BLaER1 (cell line): Measurements from ENCODE around the gene SLC22A3.

Experiments used
- H3K27ac ChIP-seq: shearing (Covaris generic); formaldehyde crosslinking; 2 replicates; pipeline ENCODE4 v1.8.1; 2022
- H3K27me3 ChIP-seq: shearing (Covaris generic); formaldehyde crosslinking; 2 replicates; pipeline ENCODE4 v1.8.1; 2022
- H3K36me3 ChIP-seq: shearing (Covaris generic); formaldehyde crosslinking; 2 replicates; pipeline ENCODE4 v1.8.1; 2022
- H3K4me1 ChIP-seq: shearing (Covaris generic); formaldehyde crosslinking; 2 replicates; pipeline ENCODE4 v1.8.1; 2022
- H3K4me2 ChIP-seq: shearing (Covaris generic); formaldehyde crosslinking; 2 replicates; pipeline ENCODE4 v1.8.1; 2022
- H3K4me3 ChIP-seq: shearing (Covaris generic); formaldehyde crosslinking; 2 replicates; pipeline ENCODE4 v1.8.1; 2022
- H3K9ac ChIP-seq: shearing (Covaris generic); formaldehyde crosslinking; 2 replicates; pipeline ENCODE4 v1.8.1; 2022
- H3K9me3 ChIP-seq: shearing (Covaris generic); formaldehyde crosslinking; 2 replicates; pipeline ENCODE4 v1.8.1; 2022
- H4K20me1 ChIP-seq: shearing (Covaris generic); formaldehyde crosslinking; 2 replicates; pipeline ENCODE4 v1.8.1; 2022
- Cebpa-rat ChIP-seq: shearing (Covaris generic); IDR thresholded peaks from 2 replicates; pipeline ENCODE4 v1.8.1; 2022

SLC22A3 gene

DNA sequence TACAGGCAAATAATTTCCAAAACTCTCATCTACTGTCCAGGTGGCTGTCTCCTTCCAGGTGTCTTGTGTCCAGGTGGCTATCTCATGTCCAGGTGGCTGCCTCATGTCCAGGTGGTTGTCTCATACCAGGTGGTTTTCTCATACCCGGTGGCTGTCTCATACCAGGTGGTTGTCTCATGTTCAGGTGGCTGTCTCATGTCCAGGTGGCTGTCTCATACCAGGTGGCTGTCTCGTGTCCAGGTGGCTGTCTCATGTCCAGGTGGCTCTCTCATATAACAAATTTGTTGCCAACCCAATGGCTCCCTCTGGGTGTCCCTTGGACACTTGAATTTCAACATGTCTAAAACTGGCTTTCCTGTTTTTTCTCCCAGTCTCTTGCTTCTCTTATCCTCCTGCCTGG is 14.3 kb upstream of the SLC22A3 start:
- no peak overlapping the region for H3K27ac ChIP-seq
- H3K27me3 ChIP-seq = no peaks in the 10 kb centered on the region
- H3K9me3 ChIP-seq = no peaks in the 10 kb centered on the region
- no peak overlapping the region for H3K4me2 ChIP-seq
- no peak for TF ChIP-seq Cebpa-rat
- H3K9ac ChIP-seq = no peak overlapping the region
- H3K4me3 ChIP-seq = no peak overlapping the region
- H3K36me3 ChIP-seq = no peaks in the 10 kb centered on the region
- peaks cover 10% of the 10 kb centered on the region for H3K4me1 ChIP-seq
- no peaks in the 10 kb centered on the region for H4K20me1 ChIP-seq

DNA sequence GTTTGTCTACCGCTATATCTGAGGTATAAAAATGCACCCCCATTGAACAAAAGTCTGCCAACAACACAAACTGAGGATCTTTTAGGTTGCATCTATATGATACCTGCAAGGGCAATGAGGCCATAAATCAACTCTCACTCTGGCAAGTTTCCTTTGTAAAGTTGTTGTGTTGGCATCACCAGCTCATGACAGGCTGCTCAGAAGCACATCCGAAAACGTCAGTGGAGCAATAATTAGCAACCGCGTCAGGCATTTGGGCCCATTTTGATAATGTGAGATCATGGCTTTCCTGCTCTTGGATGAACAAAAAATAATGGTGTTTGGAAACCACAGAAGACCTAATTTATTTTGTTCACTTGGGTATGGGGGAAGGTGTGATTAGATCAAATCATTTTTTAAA is 12.0 kb upstream of the SLC22A3 start:
- H3K27me3 ChIP-seq = no peaks in the 10 kb centered on the region
- H3K4me3 ChIP-seq = no peak overlapping the region
- no peaks in the 10 kb centered on the region for H3K4me1 ChIP-seq
- H3K4me2 ChIP-seq = no peak overlapping the region
- TF ChIP-seq Cebpa-rat = no peak
- H3K9me3 ChIP-seq = no peaks in the 10 kb centered on the region
- no peaks in the 10 kb centered on the region for H3K36me3 ChIP-seq
- H3K9ac ChIP-seq = no peak overlapping the region
- H3K27ac ChIP-seq = no peak overlapping the region
- no peaks in the 10 kb centered on the region for H4K20me1 ChIP-seq

DNA sequence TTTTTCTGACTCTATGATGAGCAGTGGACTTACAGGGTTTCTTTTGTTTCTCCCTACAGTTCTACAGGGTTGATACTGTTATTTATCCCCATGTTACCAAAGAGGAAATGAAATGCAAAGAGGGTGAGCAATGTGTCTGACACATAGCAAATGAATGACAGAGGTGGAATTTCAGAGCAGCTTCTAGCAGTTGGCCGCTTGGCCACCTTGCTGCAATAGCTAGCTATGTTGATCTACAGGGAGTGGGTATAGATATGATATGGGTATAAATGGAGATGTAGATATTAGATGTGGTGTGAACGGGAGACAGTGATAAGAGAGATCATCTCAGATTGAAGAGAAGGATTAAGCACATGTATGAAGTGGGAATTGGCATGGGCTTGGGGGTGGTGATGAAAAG is 10.9 kb upstream of the SLC22A3 start:
- Histone ChIP-seq H3K4me3 (no peak overlapping the region), H3K9me3 (no peaks in the 10 kb centered on the region), H3K27me3 (no peaks in the 10 kb centered on the region), H4K20me1 (no peaks in the 10 kb centered on the region), H3K9ac (no peak overlapping the region), H3K4me1 (no peaks in the 10 kb centered on the region), H3K36me3 (no peaks in the 10 kb centered on the region), H3K4me2 (no peak overlapping the region), H3K27ac (no peak overlapping the region)
- TF ChIP-seq Cebpa-rat = no peak

DNA sequence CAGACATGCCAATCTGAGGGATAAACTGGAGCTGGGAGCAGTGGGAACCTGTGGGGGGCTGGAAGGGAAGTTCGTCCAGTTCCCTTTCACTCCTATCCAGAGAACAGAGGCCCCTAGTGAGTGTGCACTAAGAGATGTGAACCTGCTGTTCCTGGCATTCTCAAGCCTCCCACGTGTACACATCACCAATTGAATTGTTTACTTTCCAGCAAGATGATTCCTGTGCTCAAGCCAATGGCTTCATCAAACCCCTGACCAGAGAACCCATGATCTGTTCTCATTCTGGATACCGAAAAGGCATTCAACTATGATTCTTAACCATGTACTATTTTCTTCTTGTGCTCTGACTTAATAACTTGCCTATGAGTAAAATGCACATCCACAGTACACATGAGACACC is 10.2 kb upstream of the SLC22A3 start:
- TF ChIP-seq Cebpa-rat = no peak
- Histone ChIP-seq H3K4me2 (no peak overlapping the region), H3K36me3 (no peaks in the 10 kb centered on the region), H4K20me1 (no peaks in the 10 kb centered on the region), H3K4me1 (no peaks in the 10 kb centered on the region), H3K9ac (no peak overlapping the region), H3K27ac (no peak overlapping the region), H3K27me3 (no peaks in the 10 kb centered on the region), H3K4me3 (no peak overlapping the region), H3K9me3 (no peaks in the 10 kb centered on the region)

DNA sequence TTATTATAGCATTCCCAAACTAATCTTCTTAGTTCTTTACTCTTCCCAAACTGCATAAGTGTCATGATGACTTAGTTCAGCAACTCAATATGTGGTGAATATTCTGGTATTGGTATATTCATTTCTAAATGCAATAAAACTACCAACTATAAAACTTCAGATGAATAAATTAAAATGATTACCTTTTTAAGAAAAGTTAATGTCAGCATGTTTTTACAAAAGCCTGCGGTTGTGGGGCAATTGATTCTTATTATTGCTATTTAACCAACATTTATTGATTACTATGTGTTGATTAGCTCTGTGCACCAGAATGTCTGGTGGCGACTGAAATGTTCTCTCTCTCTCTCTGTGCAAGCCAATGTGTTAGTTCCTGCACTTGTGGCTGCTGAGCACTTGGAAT is 5.0 kb upstream of the SLC22A3 start:
- TF ChIP-seq Cebpa-rat = no peak
- H3K4me3 ChIP-seq = no peak overlapping the region
- H3K4me2 ChIP-seq = no peak overlapping the region
- H3K27ac ChIP-seq = no peak overlapping the region
- no peaks in the 10 kb centered on the region for H3K36me3 ChIP-seq
- no peaks in the 10 kb centered on the region for H4K20me1 ChIP-seq
- H3K4me1 ChIP-seq = no peaks in the 10 kb centered on the region
- no peak overlapping the region for H3K9ac ChIP-seq
- no peaks in the 10 kb centered on the region for H3K27me3 ChIP-seq
- H3K9me3 ChIP-seq = peaks cover 14% of the 10 kb centered on the region

DNA sequence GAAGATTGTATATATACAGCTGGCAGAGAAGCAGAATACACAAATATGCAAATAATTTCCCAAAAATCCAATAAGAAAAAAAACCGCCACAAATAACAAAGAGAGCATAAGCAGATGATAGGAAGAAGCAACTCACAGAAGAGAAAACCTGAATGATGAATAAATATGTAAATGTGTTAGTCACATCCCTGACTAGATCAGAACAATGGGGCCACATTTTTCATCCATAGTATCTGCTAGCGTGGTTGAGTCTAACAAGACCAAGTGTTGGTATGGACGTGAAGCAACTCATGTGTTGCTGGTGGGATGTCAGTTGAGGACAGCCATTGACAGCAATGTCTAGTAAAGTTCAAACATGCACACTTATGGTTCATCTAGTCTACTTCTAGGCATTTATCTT is 3.9 kb upstream of the SLC22A3 start:
- Histone ChIP-seq H3K4me3 (no peak overlapping the region), H3K36me3 (no peaks in the 10 kb centered on the region), H3K9ac (no peak overlapping the region), H3K27me3 (no peaks in the 10 kb centered on the region), H3K27ac (no peak overlapping the region), H3K4me2 (no peak overlapping the region), H4K20me1 (no peaks in the 10 kb centered on the region), H3K9me3 (peaks cover 25% of the 10 kb centered on the region), H3K4me1 (no peaks in the 10 kb centered on the region)
- TF ChIP-seq Cebpa-rat = no peak

DNA sequence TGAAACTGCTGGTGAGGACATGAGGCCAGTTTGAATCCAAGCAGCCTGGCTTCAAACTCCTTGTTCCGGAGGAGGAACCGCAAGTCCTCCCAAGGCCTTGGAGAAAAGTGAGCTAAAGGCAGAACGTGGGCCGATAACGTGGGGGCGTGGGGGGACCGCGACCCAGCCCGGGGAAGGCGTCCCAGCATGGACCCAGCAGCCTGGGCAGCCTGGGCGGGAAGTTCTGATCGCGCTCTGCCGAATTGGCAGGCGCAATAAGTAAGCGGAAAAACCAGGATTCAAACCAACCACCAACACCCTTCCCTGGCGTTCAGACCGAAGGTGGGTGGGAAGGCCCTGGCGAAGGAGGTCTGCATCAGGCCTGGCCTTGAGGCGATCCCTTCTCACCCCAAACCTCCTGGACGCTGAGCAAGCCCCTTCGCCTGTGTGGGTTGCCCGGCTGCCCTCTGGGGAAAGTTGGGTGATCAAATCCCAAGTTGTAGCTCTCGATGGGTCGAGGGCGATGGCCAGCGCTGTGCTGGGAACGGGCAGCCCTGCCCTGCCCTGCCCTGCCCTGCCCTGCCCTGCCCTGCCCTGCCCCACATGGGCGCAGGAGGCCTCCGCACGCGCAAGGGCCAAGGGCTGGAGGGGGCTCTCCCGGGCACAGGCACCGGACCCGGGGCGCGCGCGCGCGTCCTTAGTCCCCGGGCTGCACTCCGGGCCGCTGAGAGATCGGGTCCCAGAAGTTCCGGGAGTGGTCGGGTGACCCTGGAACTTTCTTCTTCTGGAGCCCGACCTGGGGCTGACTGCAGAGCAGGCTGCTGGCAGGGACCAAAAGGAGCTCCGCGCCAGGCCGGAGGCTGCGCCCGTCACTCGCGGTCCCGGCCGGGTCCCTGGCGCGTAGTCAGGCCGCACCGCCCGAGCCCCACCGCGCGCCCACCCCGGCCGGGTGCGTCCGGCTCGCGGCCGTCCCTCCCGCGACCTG is 637 bp upstream of the SLC22A3 start:
- Histone ChIP-seq H3K9ac (no peak overlapping the region), H3K4me1 (no peaks in the 10 kb centered on the region)
- no peak for TF ChIP-seq Cebpa-rat

DNA sequence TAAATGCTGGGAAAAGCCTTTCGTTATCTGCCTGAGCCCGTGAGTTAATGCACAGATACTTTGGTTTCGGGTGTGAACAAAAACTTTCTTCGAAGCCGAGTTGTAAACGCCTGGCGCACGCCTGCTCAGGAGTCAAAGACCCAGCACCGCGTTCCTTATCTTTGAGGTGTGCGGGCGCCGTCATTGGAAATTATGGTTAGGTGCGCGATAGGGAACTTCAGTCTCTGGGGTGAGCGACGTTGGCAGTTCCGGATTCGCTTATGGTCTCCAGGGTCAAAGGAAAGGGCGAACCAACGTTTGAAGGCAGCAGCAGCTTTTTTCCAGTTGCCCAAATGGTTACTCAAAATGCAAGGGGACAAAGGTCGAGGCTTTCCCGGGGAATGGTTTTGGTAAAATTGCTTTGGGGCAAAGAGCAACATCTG is 853 bp downstream of the SLC22A3 start:
- no peak for TF ChIP-seq Cebpa-rat
- Histone ChIP-seq H3K4me1 (no peaks in the 10 kb centered on the region), H3K4me2 (no peak overlapping the region), H3K27ac (no peak overlapping the region), H3K27me3 (no peaks in the 10 kb centered on the region), H3K9ac (no peak overlapping the region), H3K36me3 (no peaks in the 10 kb centered on the region), H3K9me3 (peaks cover 25% of the 10 kb centered on the region), H4K20me1 (no peaks in the 10 kb centered on the region), H3K4me3 (no peak overlapping the region)

More for the DNA sequence above, 637 bp upstream of the SLC22A3 start:
- H3K9me3 ChIP-seq = peaks cover 25% of the 10 kb centered on the region
- H3K4me3 ChIP-seq = no peak overlapping the region
- no peaks in the 10 kb centered on the region for H3K27me3 ChIP-seq
- H3K36me3 ChIP-seq = no peaks in the 10 kb centered on the region
- H4K20me1 ChIP-seq = no peaks in the 10 kb centered on the region
- no peak overlapping the region for H3K27ac ChIP-seq
- H3K4me2 ChIP-seq = no peak overlapping the region

DNA sequence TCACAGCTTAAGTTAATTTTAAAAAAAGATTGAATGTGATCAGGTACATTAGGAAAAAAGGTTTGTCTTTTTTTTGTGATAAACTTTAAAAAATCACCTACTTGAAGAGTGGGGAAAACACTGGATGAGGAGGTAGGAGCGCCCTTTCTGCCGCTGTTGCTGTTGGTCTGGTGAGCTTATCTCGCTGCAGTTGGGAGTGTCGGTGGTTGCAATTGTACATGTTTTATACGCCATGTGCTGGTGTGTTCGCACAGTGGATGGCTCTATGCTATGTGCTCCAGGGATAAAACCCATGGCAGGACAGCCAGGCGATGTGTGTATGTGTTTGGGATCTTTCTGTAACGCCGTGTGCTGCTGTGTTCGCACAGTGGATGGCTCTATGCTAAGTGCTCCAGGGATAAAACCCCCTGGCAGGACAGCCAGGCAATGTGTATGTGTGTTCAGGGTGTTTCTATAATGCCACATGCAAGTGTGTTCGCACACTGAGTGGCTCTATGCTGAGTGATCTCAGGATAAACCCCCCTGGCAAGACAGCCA is 1.7 kb downstream of the SLC22A3 start:
- no peak overlapping the region for H3K4me2 ChIP-seq
- H3K4me3 ChIP-seq = no peak overlapping the region
- no peak overlapping the region for H3K9ac ChIP-seq
- H3K9me3 ChIP-seq = peaks cover 25% of the 10 kb centered on the region
- TF ChIP-seq Cebpa-rat = no peak
- no peaks in the 10 kb centered on the region for H3K36me3 ChIP-seq
- H3K27me3 ChIP-seq = no peaks in the 10 kb centered on the region
- no peak overlapping the region for H3K27ac ChIP-seq
- no peaks in the 10 kb centered on the region for H4K20me1 ChIP-seq
- H3K4me1 ChIP-seq = no peaks in the 10 kb centered on the region

DNA sequence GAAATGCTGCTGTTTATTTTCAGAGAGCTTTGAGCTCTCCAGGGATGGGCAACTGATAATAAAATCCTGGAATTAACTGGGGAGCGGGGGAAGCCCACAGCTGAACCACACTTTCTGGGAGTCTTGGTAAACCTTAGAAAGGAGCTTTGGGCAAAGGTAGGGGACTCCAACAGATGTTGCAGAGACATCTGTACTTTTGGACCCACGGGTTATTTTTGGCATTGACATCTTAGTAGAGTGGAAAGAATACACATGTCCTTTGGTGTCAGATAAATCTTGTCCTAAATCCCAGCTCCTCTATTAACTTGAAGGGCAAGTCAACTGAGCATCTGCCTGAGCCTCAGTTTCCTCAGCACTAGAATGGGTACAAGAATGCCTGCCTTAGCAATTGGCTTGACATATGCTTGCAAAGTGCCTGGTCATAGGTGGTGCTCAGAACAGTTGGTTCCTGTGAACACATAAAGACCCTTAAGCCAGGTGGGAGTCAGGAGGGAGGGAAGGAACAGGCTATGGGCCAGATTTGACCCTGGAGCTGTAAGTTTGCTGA is 5.8 kb downstream of the SLC22A3 start:
- Histone ChIP-seq H3K4me1 (no peaks in the 10 kb centered on the region), H4K20me1 (no peaks in the 10 kb centered on the region), H3K9me3 (peaks cover 2% of the 10 kb centered on the region), H3K4me3 (no peak overlapping the region), H3K36me3 (no peaks in the 10 kb centered on the region), H3K4me2 (no peak overlapping the region), H3K27me3 (no peaks in the 10 kb centered on the region), H3K27ac (no peak overlapping the region), H3K9ac (no peak overlapping the region)
- no peak for TF ChIP-seq Cebpa-rat
